ENCODE results near the gene RAB43.
"Not testable (repeated sequence)": the region's sequence is repeated elsewhere in the genome, so short reads cannot be mapped to it uniquely, and the experiment has no call there.

RAB43 gene

GRCh38 chr3:129101370-129102138, 20.1 kb downstream of the RAB43 start:
- no peak for TF ChIP-seq TAF1 (IDR thresholded peaks at IDR 0.05; ENCODE audit: low read depth, low read length)
- FAIRE-seq: no peak
- no peak for DNase-seq (ENCODE audit: insufficient read length, low spot score)

DNA sequence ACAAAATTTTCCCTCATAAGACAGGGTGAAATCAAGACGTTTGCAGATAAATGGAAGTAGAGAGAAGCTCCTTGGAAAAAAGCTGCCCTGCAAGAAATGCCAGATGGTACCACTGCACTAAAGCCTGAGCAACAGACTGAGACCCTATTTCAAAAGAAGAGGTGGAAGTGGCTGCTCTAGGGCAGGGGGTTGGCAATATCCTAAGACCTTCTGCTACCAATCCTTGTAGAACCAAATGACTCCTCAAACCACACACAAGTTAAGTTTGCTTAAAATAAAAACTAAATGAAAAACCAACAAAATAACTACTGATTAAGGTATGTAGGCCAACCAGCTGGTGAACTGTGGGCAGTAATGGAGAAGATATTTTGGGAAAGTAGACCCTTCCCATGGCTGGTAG, 21.3 kb downstream of the RAB43 start:
- no peak for TF ChIP-seq SPI1 (IDR thresholded peaks at IDR 0.05; ENCODE audit: low read depth, low read length)
- TF ChIP-seq POU2F2 (IDR thresholded peaks at IDR 0.05; ENCODE audit: low read depth, low read length): no peak
- TF ChIP-seq TAF1 (IDR thresholded peaks at IDR 0.05; ENCODE audit: low read depth, low read length): no peak
- no peak for TF ChIP-seq POLR2A (IDR thresholded peaks at IDR 0.05; ENCODE audit: low read depth, low read length)
- TF ChIP-seq POLR2AphosphoS5 (IDR thresholded peaks at IDR 0.05; ENCODE audit: low read depth, low read length): no peak
- no peak for TF ChIP-seq PAX5 (IDR thresholded peaks at IDR 0.05; ENCODE audit: insufficient read depth, low read length, severe bottlenecking)
- DNase-seq (ENCODE audit: insufficient read length, low spot score) (no peak), FAIRE-seq (no peak)

DNA sequence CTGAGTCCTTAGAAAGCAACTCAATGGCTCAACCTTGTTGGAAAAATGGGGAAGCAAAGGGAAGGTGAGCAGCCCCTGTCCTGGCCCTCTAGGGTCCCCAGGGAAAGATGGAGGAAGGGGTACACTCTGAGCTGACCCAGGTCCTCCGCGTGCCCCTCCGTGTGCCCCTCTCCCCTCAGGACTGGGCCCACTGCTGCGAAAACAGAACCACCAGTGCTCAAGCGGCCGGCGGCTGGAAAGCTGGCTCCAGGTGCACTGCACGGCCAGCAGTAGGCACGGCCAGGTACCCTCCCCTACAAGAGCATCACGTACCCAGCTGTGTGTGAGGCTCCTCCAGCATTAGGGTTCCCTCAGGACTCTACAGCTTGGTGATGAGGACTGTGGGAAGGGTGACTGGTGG, 26.3 kb downstream of the RAB43 start:
- FAIRE-seq (no peak), DNase-seq (ENCODE audit: insufficient read length, low spot score) (no peak)
- TF ChIP-seq POLR2A (IDR thresholded peaks at IDR 0.05; ENCODE audit: low read depth, low read length): no peak
- TF ChIP-seq POLR2AphosphoS5 (IDR thresholded peaks at IDR 0.05; ENCODE audit: low read depth, low read length): no peak
- TF ChIP-seq SPI1 (IDR thresholded peaks at IDR 0.05; ENCODE audit: low read depth, low read length): no peak

GRCh38 chr3:129088312-129088711, 33.3 kb downstream of the RAB43 start:
- peak; percentile 65 for FAIRE-seq
- not testable (repeated sequence) for DNase-seq (ENCODE audit: insufficient read length, low spot score)

GRCh38 chr3:129087904-129088303, 33.7 kb downstream of the RAB43 start:
- peak; percentile 26 for FAIRE-seq
- not testable (repeated sequence) for DNase-seq (ENCODE audit: insufficient read length, low spot score)

GRCh38 chr3:129087138-129087702, 34.4 kb downstream of the RAB43 start:
- TF ChIP-seq POU2F2 (IDR thresholded peaks at IDR 0.05; ENCODE audit: low read depth, low read length) (no peak), SPI1 (IDR thresholded peaks at IDR 0.05; ENCODE audit: low read depth, low read length) (no peak), PAX5 (IDR thresholded peaks at IDR 0.05; ENCODE audit: insufficient read depth, low read length, severe bottlenecking) (no peak), POLR2AphosphoS5 (IDR thresholded peaks at IDR 0.05; ENCODE audit: low read depth, low read length) (no peak), POLR2A (IDR thresholded peaks at IDR 0.05; ENCODE audit: low read depth, low read length) (no peak), TAF1 (IDR thresholded peaks at IDR 0.05; ENCODE audit: low read depth, low read length) (no peak)
- FAIRE-seq (no peak), DNase-seq (ENCODE audit: insufficient read length, low spot score) (no peak)

DNA sequence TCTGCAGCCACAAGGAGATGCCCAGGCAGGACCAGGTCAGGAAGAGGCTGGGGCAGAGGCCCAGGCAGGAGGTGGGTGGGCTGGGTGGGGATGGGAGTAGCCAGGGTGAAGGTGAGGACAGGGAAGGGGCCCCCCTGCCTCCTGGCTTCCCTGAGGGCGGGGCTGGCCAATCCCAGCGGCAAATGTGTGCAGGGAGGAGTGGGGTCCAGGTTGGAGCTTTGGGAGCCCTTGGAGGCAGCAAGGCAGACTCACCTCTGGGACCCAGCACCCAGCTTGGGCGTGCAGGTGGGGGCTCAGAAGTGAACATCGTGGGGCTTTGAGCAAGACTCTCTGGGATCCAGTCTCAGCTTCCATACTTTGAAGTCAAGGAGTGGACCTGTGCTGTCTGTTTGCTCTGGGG, 35.8 kb downstream of the RAB43 start:
- no peak for FAIRE-seq
- no peak for DNase-seq (ENCODE audit: insufficient read length, low spot score)
- TF ChIP-seq SPI1 (IDR thresholded peaks at IDR 0.05; ENCODE audit: low read depth, low read length): no peak
- no peak for TF ChIP-seq POLR2AphosphoS5 (IDR thresholded peaks at IDR 0.05; ENCODE audit: low read depth, low read length)
- no peak for TF ChIP-seq POU2F2 (IDR thresholded peaks at IDR 0.05; ENCODE audit: low read depth, low read length)
- no peak for TF ChIP-seq POLR2A (IDR thresholded peaks at IDR 0.05; ENCODE audit: low read depth, low read length)
- TF ChIP-seq PAX5 (IDR thresholded peaks at IDR 0.05; ENCODE audit: insufficient read depth, low read length, severe bottlenecking): no peak
- TF ChIP-seq TAF1 (IDR thresholded peaks at IDR 0.05; ENCODE audit: low read depth, low read length): no peak

- TF ChIP-seq TAF1 (IDR thresholded peaks at IDR 0.05; ENCODE audit: low read depth, low read length): no peak
- TF ChIP-seq PAX5 (IDR thresholded peaks at IDR 0.05; ENCODE audit: insufficient read depth, low read length, severe bottlenecking): no peak
- no peak for FAIRE-seq
- no peak for DNase-seq (ENCODE audit: insufficient read length, low spot score)
These were observed 36.4 kb downstream of the RAB43 start for GRCh38 chr3:129085165-129085715.

GRCh38 chr3:129084501-129084900, 37.1 kb downstream of the RAB43 start:
- DNase-seq (ENCODE audit: insufficient read length, low spot score) (no peak), FAIRE-seq (no peak)
- TF ChIP-seq POLR2A (IDR thresholded peaks at IDR 0.05; ENCODE audit: low read depth, low read length) (no peak), POLR2AphosphoS5 (IDR thresholded peaks at IDR 0.05; ENCODE audit: low read depth, low read length) (no peak), POU2F2 (IDR thresholded peaks at IDR 0.05; ENCODE audit: low read depth, low read length) (no peak), PAX5 (IDR thresholded peaks at IDR 0.05; ENCODE audit: insufficient read depth, low read length, severe bottlenecking) (no peak), TAF1 (IDR thresholded peaks at IDR 0.05; ENCODE audit: low read depth, low read length) (no peak), SPI1 (IDR thresholded peaks at IDR 0.05; ENCODE audit: low read depth, low read length) (no peak)

DNA sequence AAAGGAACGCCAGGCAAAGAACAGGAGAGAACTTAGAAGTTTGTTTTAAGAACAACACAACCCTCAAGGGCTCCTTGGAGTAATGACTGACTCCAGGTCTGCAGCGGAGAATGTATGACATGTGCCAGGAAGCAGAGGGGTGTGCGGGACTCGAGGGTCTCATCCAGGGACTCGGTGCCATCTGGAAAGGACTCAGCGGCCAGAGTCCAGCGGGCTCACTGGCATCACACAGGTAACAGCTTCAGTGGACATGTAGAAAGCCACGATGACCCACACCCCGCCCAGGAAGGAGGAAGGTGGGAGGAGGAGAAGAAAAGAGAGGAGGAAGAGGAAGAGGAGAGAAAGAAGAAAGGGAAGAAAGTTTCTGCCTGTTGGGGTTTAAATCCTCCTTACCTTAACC, 39.6 kb downstream of the RAB43 start:
- TF ChIP-seq PAX5 (IDR thresholded peaks at IDR 0.05; ENCODE audit: insufficient read depth, low read length, severe bottlenecking) (no peak), POU2F2 (IDR thresholded peaks at IDR 0.05; ENCODE audit: low read depth, low read length) (no peak), POLR2A (IDR thresholded peaks at IDR 0.05; ENCODE audit: low read depth, low read length) (no peak), SPI1 (IDR thresholded peaks at IDR 0.05; ENCODE audit: low read depth, low read length) (no peak)
- DNase-seq (ENCODE audit: insufficient read length, low spot score) (no peak), FAIRE-seq (no peak)

DNA sequence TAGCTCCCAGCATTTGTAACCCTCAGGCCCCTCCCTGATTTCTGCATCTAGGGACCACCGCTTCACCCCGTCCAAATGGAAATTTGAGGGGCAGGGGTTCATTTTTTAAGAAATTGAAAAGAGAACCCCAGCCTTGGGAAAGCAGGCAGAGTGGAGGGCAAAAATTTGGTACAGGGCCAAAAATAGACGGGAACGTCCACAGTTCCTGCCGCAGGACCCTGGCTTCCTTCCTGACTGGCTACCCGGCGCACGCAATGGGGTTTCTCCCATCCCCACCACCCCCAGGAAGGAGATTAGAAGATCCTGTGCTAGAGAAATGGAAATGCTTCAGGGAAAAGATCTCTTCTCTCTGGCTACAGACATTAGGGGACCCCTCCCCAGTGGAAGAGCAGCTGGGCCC, 40.1 kb downstream of the RAB43 start:
- DNase-seq (ENCODE audit: insufficient read length, low spot score) (no peak), FAIRE-seq (no peak)
- TF ChIP-seq POLR2AphosphoS5 (IDR thresholded peaks at IDR 0.05; ENCODE audit: low read depth, low read length) (no peak), POLR2A (IDR thresholded peaks at IDR 0.05; ENCODE audit: low read depth, low read length) (no peak), POU2F2 (IDR thresholded peaks at IDR 0.05; ENCODE audit: low read depth, low read length) (no peak), PAX5 (IDR thresholded peaks at IDR 0.05; ENCODE audit: insufficient read depth, low read length, severe bottlenecking) (no peak), SPI1 (IDR thresholded peaks at IDR 0.05; ENCODE audit: low read depth, low read length) (no peak), TAF1 (IDR thresholded peaks at IDR 0.05; ENCODE audit: low read depth, low read length) (no peak)
